ENCODE data around the gene ACTG2. TPM values are rescaled to one million over a fixed set of nuclear protein-coding genes. Genes with fewer than 3 reads are reported as not detected.
A peak's percentile ranks its signal among the peaks of the same experiment; 100 is the strongest.

Gene ACTG2
- total and polyA plus RNA-seq, 2 donors (not counting 1 experiment from before 2014, with no cell fraction given) = 4.1 to 600 TPM

- H3K79me2 ChIP-seq (ENCODE audit: control insufficient read depth, insufficient read depth, low read length) = peaks cover 55% of the 10 kb centered on the region
- peaks cover 6% of the 10 kb centered on the region for H3K4me1 ChIP-seq (ENCODE audit: control insufficient read depth, extremely low read depth, insufficient read depth, low read length)
- no peak overlapping the region for H3K9ac ChIP-seq (ENCODE audit: insufficient read depth, low read length)
- no peaks in the 10 kb centered on the region for H3K36me3 ChIP-seq (ENCODE audit: control insufficient read depth, insufficient read depth, low read length)
- no peaks in the 10 kb centered on the region for H3K9me3 ChIP-seq (ENCODE audit: control insufficient read depth, insufficient read depth, low read depth, low read length)
- TF ChIP-seq CTCF (conservative IDR thresholded peaks at IDR 0.05 in 1 of 2, IDR thresholded peaks at IDR 0.05 in 1 of 2; ENCODE audit: low read depth in 1 of 2, low read length in 2 of 2) (no peak), EZH2 (IDR thresholded peaks at IDR 0.05; ENCODE audit: low read length, missing control alignments) (no peak)
- H2AFZ ChIP-seq (ENCODE audit: low read length) = no peak overlapping the region
- H4K20me1 ChIP-seq (ENCODE audit: control insufficient read depth, extremely low read depth, insufficient read depth, low read length) = no peaks in the 10 kb centered on the region
- H3K4me2 ChIP-seq (ENCODE audit: extremely low read depth, insufficient read depth, low read length) = peak overlapping the region; percentile 19
- no peaks in the 10 kb centered on the region for H3K27me3 ChIP-seq (ENCODE audit: control insufficient read depth, insufficient read depth, low read length)
- DNase-seq (ENCODE audit: low read depth in 2 of 2) = no peak
- peak overlapping the region in 1 of 4 experiments; percentile 9 for H3K4me3 ChIP-seq (replicated peaks in 1 of 4; ENCODE audit: control extremely low read depth in 1 of 4, insufficient read depth in 1 of 4, low read depth in 3 of 4, low read length in 4 of 4)
- no peak overlapping the region for H3K27ac ChIP-seq (ENCODE audit: insufficient read depth, low read length)
Observed at GRCh38 chr2:73928963-73929347, 36.1 kb downstream of the ACTG2 start.

DNA sequence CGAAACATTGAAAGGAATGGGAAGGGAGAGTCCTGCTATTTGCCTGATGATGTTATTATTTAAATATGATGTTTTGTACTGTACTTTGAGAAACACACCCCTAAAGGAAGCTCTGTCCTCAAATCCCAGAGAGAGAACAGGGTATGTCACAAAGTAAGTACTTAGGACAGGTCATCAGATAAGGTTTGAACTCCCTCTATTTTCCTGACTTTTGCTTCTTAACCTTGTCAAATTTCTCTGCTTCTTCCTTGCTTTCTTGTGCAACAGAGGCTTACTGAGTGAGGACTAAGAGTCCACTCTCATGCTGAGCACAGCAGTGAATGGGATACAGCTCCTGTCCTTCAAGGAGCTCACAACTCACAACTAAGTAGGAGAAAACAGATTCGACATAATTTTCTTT, 37.6 kb downstream of the ACTG2 start:
- H3K27me3 ChIP-seq (ENCODE audit: control insufficient read depth, insufficient read depth, low read length) = no peaks in the 10 kb centered on the region
- no peaks in the 10 kb centered on the region for H3K9me3 ChIP-seq (ENCODE audit: control insufficient read depth, insufficient read depth, low read depth, low read length)
- no peak overlapping the region for H3K4me3 ChIP-seq (replicated peaks in 1 of 4; ENCODE audit: control extremely low read depth in 1 of 4, insufficient read depth in 1 of 4, low read depth in 3 of 4, low read length in 4 of 4)
- no peaks in the 10 kb centered on the region for H3K36me3 ChIP-seq (ENCODE audit: control insufficient read depth, insufficient read depth, low read length)
- H2AFZ ChIP-seq (ENCODE audit: low read length) = no peak overlapping the region
- H3K4me1 ChIP-seq (ENCODE audit: control insufficient read depth, extremely low read depth, insufficient read depth, low read length) = peaks cover 6% of the 10 kb centered on the region
- no peak overlapping the region for H3K27ac ChIP-seq (ENCODE audit: insufficient read depth, low read length)
- H3K79me2 ChIP-seq (ENCODE audit: control insufficient read depth, insufficient read depth, low read length) = peaks cover 63% of the 10 kb centered on the region
- H3K9ac ChIP-seq (ENCODE audit: insufficient read depth, low read length) = no peak overlapping the region
- TF ChIP-seq EZH2 (IDR thresholded peaks at IDR 0.05; ENCODE audit: low read length, missing control alignments) (no peak), CTCF (conservative IDR thresholded peaks at IDR 0.05 in 1 of 2, IDR thresholded peaks at IDR 0.05 in 1 of 2; ENCODE audit: low read depth in 1 of 2, low read length in 2 of 2) (no peak)
- peaks cover 1% of the 10 kb centered on the region for H4K20me1 ChIP-seq (ENCODE audit: control insufficient read depth, extremely low read depth, insufficient read depth, low read length)
- no peak for DNase-seq (ENCODE audit: low read depth in 2 of 2)
- no peak overlapping the region for H3K4me2 ChIP-seq (ENCODE audit: extremely low read depth, insufficient read depth, low read length)

DNA sequence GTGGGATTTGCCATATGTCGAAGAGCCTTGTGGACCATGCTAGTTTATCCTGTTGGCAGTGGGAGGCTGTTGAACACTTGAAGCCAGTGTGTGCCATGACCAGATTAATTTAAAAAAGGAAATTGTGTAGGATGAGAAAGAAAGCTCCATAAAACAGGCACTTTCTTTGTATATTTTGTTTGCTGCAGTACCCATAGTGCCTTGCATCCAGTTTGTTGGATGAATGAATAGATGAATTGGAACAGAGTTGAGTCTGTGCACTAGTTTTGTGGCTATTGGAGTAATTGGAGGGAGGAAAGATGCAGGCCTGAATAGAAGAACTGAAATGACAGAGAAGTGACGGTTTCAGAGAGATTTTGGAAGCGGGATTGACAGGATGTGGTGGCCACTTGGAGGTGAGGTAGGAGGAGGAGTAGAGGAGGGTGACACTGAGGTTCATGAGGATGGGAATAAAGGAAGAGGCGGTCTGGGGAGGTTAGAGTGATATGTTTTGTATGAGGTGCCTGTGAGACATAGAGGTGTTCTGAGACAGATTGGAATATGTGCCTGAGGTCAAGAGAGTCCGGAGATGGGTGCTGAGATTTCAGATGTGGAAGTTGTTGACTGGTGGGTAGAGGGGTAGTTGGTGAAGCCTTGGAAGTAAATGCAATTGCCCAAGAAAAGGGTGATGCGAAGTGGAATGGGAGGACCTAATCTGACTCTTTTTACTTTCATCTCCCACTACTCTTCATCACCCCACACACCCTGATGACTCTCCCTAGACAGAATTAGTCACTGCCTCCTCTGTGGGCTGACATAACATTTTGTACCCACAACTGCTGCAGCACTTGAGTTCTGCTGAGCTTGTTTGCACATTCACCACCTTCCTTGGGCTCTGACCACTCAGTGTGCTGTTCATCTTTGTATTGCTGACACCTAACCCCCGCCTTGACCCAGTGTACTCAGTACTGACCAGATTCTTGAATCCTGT, 39.0 kb downstream of the ACTG2 start:
- peak overlapping the region; percentile 18 for H3K4me2 ChIP-seq (ENCODE audit: extremely low read depth, insufficient read depth, low read length)
- TF ChIP-seq CTCF (conservative IDR thresholded peaks at IDR 0.05 in 1 of 2, IDR thresholded peaks at IDR 0.05 in 1 of 2; ENCODE audit: low read depth in 1 of 2, low read length in 2 of 2) (no peak), EZH2 (IDR thresholded peaks at IDR 0.05; ENCODE audit: low read length, missing control alignments) (no peak)
- no peak overlapping the region for H3K4me3 ChIP-seq (replicated peaks in 1 of 4; ENCODE audit: control extremely low read depth in 1 of 4, insufficient read depth in 1 of 4, low read depth in 3 of 4, low read length in 4 of 4)
- no peaks in the 10 kb centered on the region for H3K9me3 ChIP-seq (ENCODE audit: control insufficient read depth, insufficient read depth, low read depth, low read length)
- peaks cover 75% of the 10 kb centered on the region for H3K79me2 ChIP-seq (ENCODE audit: control insufficient read depth, insufficient read depth, low read length)
- H3K27ac ChIP-seq (ENCODE audit: insufficient read depth, low read length) = no peak overlapping the region
- peaks cover 2% of the 10 kb centered on the region for H4K20me1 ChIP-seq (ENCODE audit: control insufficient read depth, extremely low read depth, insufficient read depth, low read length)
- no peaks in the 10 kb centered on the region for H3K27me3 ChIP-seq (ENCODE audit: control insufficient read depth, insufficient read depth, low read length)
- no peak overlapping the region for H2AFZ ChIP-seq (ENCODE audit: low read length)
- no peak overlapping the region for H3K9ac ChIP-seq (ENCODE audit: insufficient read depth, low read length)
- peaks cover 6% of the 10 kb centered on the region for H3K4me1 ChIP-seq (ENCODE audit: control insufficient read depth, extremely low read depth, insufficient read depth, low read length)
- peak; percentile 32 to 78 for DNase-seq (ENCODE audit: low read depth in 2 of 2)
- H3K36me3 ChIP-seq (ENCODE audit: control insufficient read depth, insufficient read depth, low read length) = no peaks in the 10 kb centered on the region
